Measurements from ENCODE around the gene IGLON5. TPM values are rescaled to one million over a fixed set of nuclear protein-coding genes. Genes with fewer than 3 reads are reported as not detected.

The IGLON5 gene
- 0.86 TPM for total RNA-seq

DNA sequence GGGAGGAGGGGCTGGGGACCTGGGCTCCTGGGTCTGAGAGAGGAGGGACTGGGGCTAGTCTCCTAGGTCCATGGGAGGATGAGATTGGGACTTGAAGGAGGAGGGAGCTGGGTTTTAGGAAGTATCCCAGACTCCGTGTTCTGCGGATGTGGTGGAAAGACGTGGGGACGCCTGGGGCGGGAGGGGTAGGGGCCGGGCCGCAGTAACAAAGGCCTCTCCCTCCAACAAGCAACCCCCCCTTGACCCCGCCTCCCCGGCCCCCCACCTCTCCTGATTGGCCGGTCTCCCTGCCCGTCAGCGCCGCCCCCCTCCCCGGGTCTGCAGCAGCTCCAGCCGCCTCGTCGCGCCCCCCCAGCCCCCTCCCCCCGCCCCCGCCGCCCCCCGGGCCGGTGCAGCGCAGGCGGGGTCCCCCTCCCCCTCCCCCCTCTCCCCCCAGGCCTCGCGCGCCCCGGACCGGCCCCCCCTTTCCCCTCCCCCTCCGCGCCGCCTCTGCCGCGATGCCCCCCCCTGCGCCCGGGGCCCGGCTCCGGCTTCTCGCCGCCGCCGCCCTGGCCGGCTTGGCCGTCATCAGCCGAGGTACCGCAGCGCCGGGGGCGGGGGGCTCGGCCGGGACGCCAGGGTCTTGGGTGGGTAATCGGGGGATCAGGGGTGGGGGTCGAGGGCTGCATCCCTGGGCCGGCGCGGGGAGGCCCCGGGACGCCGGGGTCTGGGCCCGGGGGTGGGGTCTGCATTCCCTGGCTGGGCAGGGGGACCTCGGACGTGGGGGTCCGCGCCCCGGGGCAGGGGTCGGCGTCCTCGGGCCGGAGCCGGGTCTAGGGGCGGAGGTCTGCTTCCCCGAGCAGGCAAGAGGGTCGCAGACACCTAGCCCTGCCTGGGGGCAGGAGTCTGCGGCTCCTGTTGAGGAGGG is at the start of gene IGLON5:
TSS of gene IGLON5 (plus strand) at position 294 of the 907 bp plus-strand sequence. CDS start at position 498, 204 bp downstream.
- DNase-seq (ENCODE audit: low spot score) (no peak), ATAC-seq (no peak)

DNA sequence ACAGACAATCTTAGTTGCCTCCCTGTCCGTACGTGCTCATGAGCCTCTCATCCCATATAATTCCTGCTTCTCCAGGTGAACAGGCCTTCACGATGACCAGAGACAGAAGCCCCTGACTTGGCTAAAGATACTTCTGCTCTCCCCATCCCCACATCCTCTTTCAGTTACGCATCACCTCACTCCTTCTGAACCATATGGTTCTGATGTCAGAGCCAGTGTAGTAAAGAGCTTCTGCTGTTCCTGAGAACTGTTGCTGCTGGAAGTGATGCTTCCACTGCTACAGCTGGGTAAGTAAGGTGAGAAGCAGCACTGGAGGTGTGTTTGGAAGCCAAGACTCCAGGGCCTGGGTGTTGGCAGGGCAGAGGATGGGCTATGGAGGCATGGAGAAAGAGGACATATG is 47.6 kb upstream of the IGLON5 start:
- ATAC-seq (no peak), DNase-seq (ENCODE audit: low spot score) (no peak)

- ATAC-seq (no peak), DNase-seq (ENCODE audit: low spot score) (no peak)
Measured at GRCh38 chr19:51271067-51271466, 40.4 kb upstream of the IGLON5 start.

GRCh38 chr19:51272183-51272810 is 39.1 kb upstream of the IGLON5 start:
- DNase-seq (ENCODE audit: low spot score) (no peak), ATAC-seq (no peak)

DNA sequence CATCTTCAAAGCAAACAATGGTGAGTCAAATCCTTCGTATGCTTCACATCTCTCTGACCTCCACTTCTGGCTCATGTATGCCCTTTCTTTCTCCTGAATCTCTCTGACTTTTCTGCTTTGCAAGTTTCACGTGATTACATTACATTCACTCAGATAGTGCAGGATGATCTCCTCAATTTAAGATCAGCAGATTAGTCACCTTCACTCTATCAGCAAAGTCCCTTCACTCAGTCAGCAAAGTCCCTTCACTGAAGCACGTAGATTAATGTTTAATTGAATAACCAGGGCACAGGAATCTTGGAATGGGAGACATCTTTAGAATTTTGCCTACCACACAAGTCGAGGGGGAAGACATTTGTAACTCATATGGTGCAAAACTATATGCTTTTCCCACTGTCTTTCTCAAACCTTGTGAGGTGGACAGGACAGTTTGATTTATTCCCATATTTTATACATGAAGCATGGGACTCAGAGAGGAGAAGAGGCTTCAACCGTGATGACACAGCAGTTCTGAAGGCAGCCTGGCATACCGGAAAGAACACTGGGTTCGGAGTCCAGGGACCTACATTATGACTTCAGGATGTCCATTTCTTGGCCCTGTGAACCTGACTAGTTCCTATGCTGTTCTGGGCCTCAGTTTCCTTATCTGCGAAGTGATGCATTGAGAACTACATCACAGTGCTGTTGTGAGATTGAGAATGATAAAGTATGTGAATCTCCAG is 37.2 kb upstream of the IGLON5 start:
- ATAC-seq (no peak), DNase-seq (ENCODE audit: low spot score) (no peak)

DNA sequence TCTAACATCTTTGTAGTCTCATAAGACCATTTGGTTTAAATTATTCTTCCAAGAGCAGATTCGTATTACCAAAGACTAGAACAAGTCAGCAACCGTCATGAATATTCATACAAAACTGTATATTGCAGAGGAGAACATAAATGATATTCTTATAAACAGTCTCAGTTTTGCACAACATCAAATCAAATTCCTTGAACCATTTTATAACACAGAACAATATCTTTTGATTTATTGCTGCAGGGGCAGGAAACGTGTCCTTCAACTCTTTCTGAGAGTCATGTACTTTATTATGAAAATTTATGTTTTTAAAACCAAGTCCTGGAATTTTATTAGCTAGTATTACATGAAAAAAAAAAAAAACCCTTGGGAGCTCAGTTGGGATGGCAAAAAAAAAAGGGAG is 34.3 kb upstream of the IGLON5 start:
- ATAC-seq: no peak
- no peak for DNase-seq (ENCODE audit: low spot score)

GRCh38 chr19:51282335-51282734 is 29.1 kb upstream of the IGLON5 start:
- no peak for ATAC-seq
- DNase-seq (ENCODE audit: low spot score): no peak

DNA sequence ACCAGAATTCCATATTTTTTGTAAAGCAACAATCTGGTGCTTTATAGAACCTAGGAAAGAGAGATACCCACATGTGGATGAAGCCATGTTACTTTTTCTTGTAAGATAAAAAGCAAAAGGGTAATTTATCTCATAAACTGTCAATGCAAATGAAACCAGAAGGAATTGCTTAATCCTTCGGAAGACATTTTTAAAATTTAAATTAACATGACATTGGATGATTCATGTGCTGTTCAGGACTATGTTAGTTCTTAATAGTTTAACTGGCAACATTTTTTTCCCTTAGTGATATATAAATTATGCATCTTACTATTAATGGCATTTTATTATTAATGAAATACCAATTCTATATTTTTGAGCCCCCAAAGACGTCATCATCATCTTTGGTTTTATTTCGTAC is 25.8 kb upstream of the IGLON5 start:
- DNase-seq (ENCODE audit: low spot score) (no peak), ATAC-seq (no peak)

DNA sequence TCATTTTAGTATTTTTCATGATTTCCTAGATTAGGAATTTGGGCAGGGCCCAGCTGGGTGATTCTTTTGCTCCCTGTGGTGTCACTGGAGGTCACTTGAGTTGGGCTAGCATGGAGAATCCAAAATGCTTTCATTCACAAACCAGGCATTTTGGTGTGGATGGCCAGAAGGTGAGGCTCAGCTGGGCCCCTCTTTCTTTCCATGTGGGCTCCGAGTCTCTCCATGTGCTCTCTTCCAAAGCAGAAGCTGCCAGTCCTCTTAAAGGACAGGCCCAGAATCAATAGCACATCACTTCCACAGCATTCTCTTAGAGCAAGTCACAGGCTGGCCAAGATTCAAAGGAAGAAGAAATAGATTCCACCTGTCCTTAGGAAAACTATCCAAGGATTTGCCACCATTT is 21.8 kb upstream of the IGLON5 start:
- ATAC-seq (no peak), DNase-seq (ENCODE audit: low spot score) (no peak)

DNA sequence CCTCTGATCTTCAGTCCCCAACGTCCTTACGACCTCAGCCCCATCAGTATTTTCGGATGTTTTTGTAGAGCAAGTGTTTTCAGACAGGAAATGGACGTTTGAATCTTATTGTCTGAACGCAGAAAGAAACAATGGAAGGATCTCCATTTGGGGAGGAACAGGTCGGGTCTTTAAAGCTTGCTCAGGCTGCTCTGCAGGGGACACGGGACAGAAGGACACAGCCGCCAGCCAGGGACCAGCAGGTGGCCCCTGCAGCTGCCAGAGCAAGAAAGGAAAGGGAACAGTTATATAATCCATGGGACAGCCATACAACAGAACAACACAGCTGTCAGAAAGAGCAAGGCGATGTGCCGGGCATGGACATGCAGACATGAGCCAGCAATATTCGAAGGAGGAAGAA is 18.5 kb upstream of the IGLON5 start:
- no peak for ATAC-seq
- DNase-seq (ENCODE audit: low spot score): no peak

GRCh38 chr19:51293571-51294210 is 17.8 kb upstream of the IGLON5 start:
- no peak for ATAC-seq
- no peak for DNase-seq (ENCODE audit: low spot score)

DNA sequence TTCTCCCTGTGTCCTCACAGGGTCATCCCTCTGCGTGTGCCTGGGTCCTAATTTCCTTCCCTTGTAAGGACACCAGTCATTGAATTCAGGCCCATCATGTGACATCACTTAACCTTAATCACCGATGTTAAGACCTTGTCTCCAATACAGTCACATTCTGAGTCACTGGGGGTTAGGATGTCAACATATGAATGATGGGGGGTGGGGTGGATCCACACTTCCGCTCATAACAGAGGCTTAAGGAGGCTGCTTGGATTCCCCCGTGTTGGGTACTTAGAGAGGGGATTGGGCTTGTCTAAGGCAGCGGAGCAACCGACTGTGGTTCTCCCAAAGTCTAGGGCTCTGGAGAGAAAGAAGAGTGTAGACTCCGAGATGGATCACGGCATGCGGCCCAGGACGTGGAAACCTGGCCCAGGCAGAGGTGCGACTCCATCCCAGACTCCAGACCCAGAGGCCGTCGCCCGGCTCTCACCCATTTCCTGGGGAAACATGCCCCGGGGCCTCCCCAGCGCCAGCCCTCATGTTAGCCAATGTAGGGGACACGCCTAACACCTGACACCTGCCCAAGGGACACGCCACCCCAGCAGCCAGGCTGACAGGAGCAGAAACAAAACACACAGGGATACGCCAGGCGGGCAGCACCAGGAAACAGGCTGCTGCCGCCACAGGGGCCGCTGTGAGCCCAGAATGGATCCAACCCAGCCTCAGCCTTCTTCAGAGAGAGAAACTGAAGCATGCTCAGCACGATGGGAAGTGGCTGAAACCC is 17.1 kb upstream of the IGLON5 start:
- ATAC-seq (no peak), DNase-seq (ENCODE audit: low spot score) (no peak)

DNA sequence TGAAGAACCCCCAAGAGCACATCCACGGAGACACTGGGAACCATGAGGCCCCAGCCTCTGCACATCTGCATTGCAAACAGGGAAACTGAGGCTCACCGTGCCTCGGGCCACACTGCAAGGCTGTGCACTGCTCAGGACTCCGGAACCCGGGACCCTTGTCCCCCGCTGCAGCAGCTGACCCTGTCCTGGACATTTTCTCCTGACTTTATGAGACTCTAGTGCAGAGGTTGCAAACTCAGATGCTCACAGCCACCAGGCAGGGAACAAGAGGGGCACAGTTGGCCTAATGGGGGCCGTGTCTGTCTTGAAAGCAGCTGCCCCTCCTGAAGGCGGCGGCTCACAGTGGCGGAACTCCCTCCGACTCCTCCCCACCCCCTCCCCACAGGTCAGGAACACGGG is 16.5 kb upstream of the IGLON5 start:
- DNase-seq (ENCODE audit: low spot score): no peak
- no peak for ATAC-seq

- ATAC-seq (no peak), DNase-seq (ENCODE audit: low spot score) (no peak)
Measured at GRCh38 chr19:51295382-51296126, 15.9 kb upstream of the IGLON5 start.

DNA sequence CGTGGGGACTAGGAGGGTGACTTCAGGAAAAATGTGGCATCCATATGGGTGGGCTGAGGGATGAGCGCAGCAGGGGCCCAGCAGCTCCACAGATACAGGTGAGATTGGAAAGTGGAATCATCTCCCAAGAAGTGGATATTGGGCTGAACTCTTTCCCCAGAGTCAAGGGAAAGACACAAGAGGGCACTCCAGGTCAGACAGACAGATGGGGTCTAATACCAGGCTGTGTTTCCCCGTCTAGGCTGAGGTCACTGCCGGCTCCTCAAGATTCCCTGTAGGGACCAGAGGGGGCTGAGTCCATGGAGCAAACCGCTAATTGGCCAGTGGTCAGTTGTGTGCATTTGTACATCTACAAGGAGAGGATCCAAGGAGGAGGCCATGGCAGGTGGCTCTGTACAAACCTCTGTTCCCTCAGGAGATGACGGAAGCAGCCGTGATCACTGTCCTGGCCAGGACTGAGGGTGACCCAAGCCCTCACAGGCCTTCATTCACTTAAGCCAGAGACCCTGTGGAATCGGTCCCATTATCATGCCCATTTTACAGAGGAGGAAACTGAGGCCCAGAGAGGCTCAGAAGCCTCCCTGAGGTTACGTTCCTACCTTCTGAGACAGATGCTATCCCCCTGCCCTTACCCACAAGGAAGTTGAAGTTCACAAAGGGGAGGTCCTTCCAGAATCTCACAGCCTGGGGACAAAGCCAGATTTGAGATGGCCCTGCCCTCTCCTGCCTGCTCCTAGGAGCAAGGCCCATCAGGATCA is 14.9 kb upstream of the IGLON5 start:
- no peak for ATAC-seq

DNA sequence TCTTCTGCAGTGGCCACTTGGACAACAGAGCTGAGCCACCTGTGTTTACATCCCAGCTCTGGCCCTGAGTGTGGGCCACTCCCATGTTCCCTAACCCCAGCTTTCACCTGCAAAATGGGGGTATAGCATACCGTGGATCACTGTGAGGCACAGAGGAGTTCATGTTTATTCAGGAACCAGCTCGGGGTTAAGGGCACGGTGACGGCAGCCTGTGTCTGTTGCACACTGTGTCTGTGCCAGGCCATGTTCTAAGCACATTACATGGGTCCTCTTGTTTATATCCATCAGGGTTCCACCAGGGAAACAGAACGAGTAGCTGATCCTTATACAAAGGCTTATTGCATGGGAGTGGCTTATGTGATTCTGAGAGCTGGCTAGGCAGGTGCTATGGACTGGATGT is 14.0 kb upstream of the IGLON5 start:
- ATAC-seq: no peak

More for the DNA sequence above, 14.9 kb upstream of the IGLON5 start:
- no peak for DNase-seq (ENCODE audit: low spot score)

DNA sequence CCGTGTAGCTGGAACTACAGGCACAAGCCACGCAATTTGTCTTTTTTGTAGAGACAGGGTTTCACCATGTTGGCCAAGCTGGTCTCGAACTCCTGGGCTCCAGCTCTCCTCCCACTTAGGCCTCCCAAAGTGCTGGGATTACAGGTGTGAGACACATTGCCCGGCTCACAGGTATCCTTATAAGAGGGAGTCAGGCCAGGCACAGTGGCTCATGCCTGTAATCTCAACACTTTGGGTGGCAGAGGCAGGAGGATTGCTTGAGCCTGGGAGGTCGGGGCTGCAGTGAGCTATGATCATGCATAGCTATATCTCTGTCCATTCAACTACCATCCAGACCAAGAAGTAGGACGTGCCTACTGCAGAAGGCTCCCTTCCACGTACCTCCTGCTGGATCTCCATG is 10.2 kb upstream of the IGLON5 start:
- DNase-seq (ENCODE audit: low spot score): no peak

More for the DNA sequence above, 14.0 kb upstream of the IGLON5 start:
- DNase-seq (ENCODE audit: low spot score): no peak

GRCh38 chr19:51305479-51305878 is 6.0 kb upstream of the IGLON5 start:
- no peak for DNase-seq (ENCODE audit: low spot score)
- no peak for ATAC-seq

More for the DNA sequence above, 10.2 kb upstream of the IGLON5 start:
- ATAC-seq: no peak

DNA sequence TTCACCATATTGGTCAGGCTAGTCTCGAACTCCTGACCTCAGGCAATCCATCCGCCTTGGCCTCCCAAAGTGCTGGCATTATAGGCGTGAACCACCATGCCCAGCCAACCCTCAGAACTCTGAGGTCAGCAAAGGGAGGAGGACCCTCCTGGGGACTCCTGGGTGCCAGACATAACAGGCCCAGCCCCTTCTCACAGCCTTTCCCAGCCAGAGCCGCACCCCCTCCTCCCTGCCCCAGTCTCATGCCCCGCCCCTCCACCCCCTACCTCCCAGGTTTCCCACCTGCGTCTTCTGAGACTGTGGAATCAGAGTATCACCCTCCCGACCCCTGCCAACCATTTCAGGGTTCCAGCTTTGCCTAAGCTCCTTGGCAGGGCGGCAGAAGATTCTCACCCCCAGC is 5.2 kb downstream of the IGLON5 start:
- no peak for ATAC-seq

More for the DNA sequence above, 5.2 kb downstream of the IGLON5 start:
- no peak for DNase-seq (ENCODE audit: low spot score)

Measured in left lobe of liver (tissue), 2 donors.